HEK293 (cell line): ENCODE data around the gene EIF2A.

Experiments used
- CTCF ChIA-PET: fragments of 350-600 bp; formaldehyde crosslinking; extraction: SDS; loops from one replicate; lab custom pipeline; 2021; ENCODE audit warnings: antibody characterized with exemption; lab: Yijun Ruan, JAX
- POLR2A ChIA-PET: fragments of 300-600 bp; formaldehyde crosslinking; extraction: SDS; loops from one replicate; lab custom pipeline; 2020; ENCODE audit warnings: antibody characterized with exemption, inconsistent platforms; lab: Yijun Ruan, JAX
- H3K27ac ChIP-seq: fragments of 200-500 bp; sonication (Bioruptor generic); 2 replicates; pipeline ENCODE4 v1.5.1; 2014; ENCODE audit warnings: low read depth, low read length, control low read depth, inconsistent platforms; ENCODE audit errors: extremely low read depth
- H3K36me3 ChIP-seq, 2 experiments: fragments of 200-500 bp in 1 of 2; sonication (Bioruptor generic) in 1 of 2; 1 replicate in 1 of 2; 2 replicates in 1 of 2; pipeline ENCODE4 v1.5.1; 2014 to 2017; ENCODE audit warnings: inconsistent platforms in 2 of 2, low read length in 2 of 2; ENCODE audit not compliant: control insufficient read depth in 2 of 2, insufficient read depth in 1 of 2
- H3K4me1 ChIP-seq: fragments of 200-500 bp; sonication (Bioruptor generic); 2 replicates; pipeline ENCODE4 v1.5.1; 2014; ENCODE audit warnings: mild to moderate bottlenecking, low read length, inconsistent platforms; ENCODE audit not compliant: control insufficient read depth, insufficient read depth
- H3K4me3 ChIP-seq: 2 replicates; pipeline ENCODE4 v1.5.1; 2011; ENCODE audit warnings: low read depth, mild to moderate bottlenecking, control low read depth, low read length, moderate library complexity
- H3K9me3 ChIP-seq: fragments of 200-500 bp; sonication (Bioruptor generic); 2 replicates; pipeline ENCODE4 v1.5.1; 2014; ENCODE audit warnings: low read depth, low read length, inconsistent platforms; ENCODE audit not compliant: control insufficient read depth, insufficient read depth
- FEZF1 ChIP-seq: fragments of 450-650 bp; formaldehyde crosslinking; IDR thresholded peaks from 2 replicates; pipeline ENCODE4 v1.5.1; 2016; ENCODE audit warnings: missing biosample characterization, missing genetic modification characterization
- GLI4 ChIP-seq: fragments of 450-650 bp; formaldehyde crosslinking; IDR thresholded peaks from 2 replicates; pipeline ENCODE4 v1.5.1; 2016; ENCODE audit warnings: missing biosample characterization, missing genetic modification characterization
- KLF17 ChIP-seq: fragments of 450-650 bp; formaldehyde crosslinking; IDR thresholded peaks from 2 replicates; pipeline ENCODE4 v1.5.1; 2016; ENCODE audit warnings: missing biosample characterization, missing genetic modification characterization
- OVOL3 ChIP-seq: fragments of 450-650 bp; formaldehyde crosslinking; IDR thresholded peaks from 2 replicates; pipeline ENCODE4 v1.5.1; 2016; ENCODE audit warnings: missing biosample characterization, missing genetic modification characterization
- PRDM1 ChIP-seq: fragments of 450-650 bp; formaldehyde crosslinking; IDR thresholded peaks from 2 replicates; pipeline ENCODE4; 2016; ENCODE audit warnings: missing biosample characterization, missing genetic modification characterization
- RBAK ChIP-seq: fragments of 450-650 bp; formaldehyde crosslinking; IDR thresholded peaks from 2 replicates; pipeline ENCODE4 v1.5.1; 2016; ENCODE audit warnings: missing biosample characterization, missing genetic modification characterization
- SP2 ChIP-seq: fragments of 450-650 bp; formaldehyde crosslinking; IDR thresholded peaks from 2 replicates; pipeline ENCODE4 v1.5.1; 2016; ENCODE audit warnings: missing biosample characterization, missing genetic modification characterization
- ZNF121 ChIP-seq: fragments of 450-650 bp; formaldehyde crosslinking; IDR thresholded peaks from 2 replicates; pipeline ENCODE4 v1.5.1; 2016; ENCODE audit warnings: missing biosample characterization, missing genetic modification characterization
- ZNF140 ChIP-seq: fragments of 450-650 bp; formaldehyde crosslinking; IDR thresholded peaks from 2 replicates; pipeline ENCODE4 v1.5.1; 2016; ENCODE audit warnings: missing biosample characterization, missing genetic modification characterization
- ZNF175 ChIP-seq: fragments of 450-650 bp; formaldehyde crosslinking; IDR thresholded peaks from 2 replicates; pipeline ENCODE4 v1.5.1; 2016; ENCODE audit warnings: missing biosample characterization, missing genetic modification characterization
- ZNF214 ChIP-seq: fragments of 450-650 bp; formaldehyde crosslinking; IDR thresholded peaks from 2 replicates; pipeline ENCODE4 v1.5.1; 2017; ENCODE audit warnings: missing biosample characterization, mild to moderate bottlenecking, missing genetic modification characterization, borderline replicate concordance
- ZNF223 ChIP-seq: fragments of 450-650 bp; formaldehyde crosslinking; IDR thresholded peaks from 2 replicates; pipeline ENCODE4 v1.5.1; 2016; ENCODE audit warnings: missing biosample characterization, missing genetic modification characterization
- ZNF274 ChIP-seq, 2 experiments: fragments of 200-500 bp in 1 of 2; fragments of 450-650 bp in 1 of 2; sonication (Bioruptor generic) in 1 of 2; formaldehyde crosslinking in 1 of 2; IDR thresholded peaks; 2 replicates each; pipeline versions ENCODE4 v1.5.1 to v1.6.1; 2014 to 2016; ENCODE audit warnings: borderline replicate concordance in 1 of 2, inconsistent platforms in 1 of 2, low read length in 1 of 2, missing biosample characterization in 1 of 2, missing genetic modification characterization in 1 of 2
- ZNF394 ChIP-seq: fragments of 450-650 bp; formaldehyde crosslinking; IDR thresholded peaks from 2 replicates; pipeline ENCODE4 v1.5.1; 2016; ENCODE audit warnings: missing biosample characterization, missing genetic modification characterization, mild to moderate bottlenecking, moderate library complexity, borderline replicate concordance
- ZNF560 ChIP-seq: fragments of 450-650 bp; formaldehyde crosslinking; IDR thresholded peaks from 2 replicates; pipeline ENCODE4 v1.5.1; 2017; ENCODE audit warnings: missing biosample characterization, missing genetic modification characterization, borderline replicate concordance
- ZNF621 ChIP-seq: fragments of 450-650 bp; formaldehyde crosslinking; IDR thresholded peaks from 2 replicates; pipeline ENCODE4 v1.5.1; 2017; ENCODE audit warnings: missing biosample characterization, missing genetic modification characterization
- ZNF629 ChIP-seq: fragments of 450-650 bp; formaldehyde crosslinking; IDR thresholded peaks from 2 replicates; pipeline ENCODE4 v1.5.1; 2017; ENCODE audit warnings: missing biosample characterization, missing genetic modification characterization
- ZNF654 ChIP-seq: fragments of 450-650 bp; formaldehyde crosslinking; IDR thresholded peaks from 2 replicates; pipeline ENCODE4 v1.5.1; 2016; ENCODE audit warnings: low read depth, missing biosample characterization, missing genetic modification characterization
- ZNF664 ChIP-seq: fragments of 450-650 bp; formaldehyde crosslinking; IDR thresholded peaks from 2 replicates; pipeline ENCODE4 v1.5.1; 2016; ENCODE audit warnings: missing biosample characterization, missing genetic modification characterization
- ZNF707 ChIP-seq: fragments of 450-650 bp; formaldehyde crosslinking; IDR thresholded peaks from 2 replicates; pipeline ENCODE4 v1.5.1; 2016; ENCODE audit warnings: missing biosample characterization, missing genetic modification characterization
- ZNF830 ChIP-seq: fragments of 450-650 bp; IDR thresholded peaks from 2 replicates; pipeline ENCODE4 v1.5.0; 2018; ENCODE audit warnings: missing biosample characterization, missing genetic modification characterization, low read depth, mild to moderate bottlenecking, moderate library complexity
- ZNF843 ChIP-seq: fragments of 450-650 bp; formaldehyde crosslinking; IDR thresholded peaks from 2 replicates; pipeline ENCODE4 v1.5.1; 2016; ENCODE audit warnings: missing biosample characterization, missing genetic modification characterization

EIF2A gene

GRCh38 chr3:150582620-150583019, 36.0 kb downstream of the EIF2A start:
- H3K4me1 ChIP-seq = no peaks in the 10 kb centered on the region
- TF ChIP-seq ZNF121 (tag by site-specific recombination) = no peak
- no peak for TF ChIP-seq ZNF223 (tag by site-specific recombination)
- no peak for TF ChIP-seq ZNF175 (tag by site-specific recombination)
- TF ChIP-seq ZNF664 (tag by site-specific recombination) = no peak
- TF ChIP-seq ZNF830 (tag by site-specific recombination) = no peak
- no peak overlapping the region for H3K4me3 ChIP-seq
- POLR2A ChIA-PET = no interaction called here
- peaks cover 0 to 67% of the 10 kb centered on the region in 2 experiments; a peak in 2 of 3 replicates for H3K36me3 ChIP-seq
- CTCF ChIA-PET = no interaction called here
- no peaks in the 10 kb centered on the region for H3K9me3 ChIP-seq
- no peak overlapping the region for H3K27ac ChIP-seq

GRCh38 chr3:150583028-150583427, 36.4 kb downstream of the EIF2A start:
- H3K4me1 ChIP-seq = no peaks in the 10 kb centered on the region
- H3K27ac ChIP-seq = no peak overlapping the region
- TF ChIP-seq ZNF560 (tag by site-specific recombination) (no peak), SP2 (tag by site-specific recombination) (no peak), OVOL3 (no peak), ZNF629 (no peak), PRDM1 (tag by site-specific recombination) (no peak), GLI4 (tag by site-specific recombination) (no peak), ZNF274 (IDR thresholded peaks at IDR 0.05; ENCODE audit: low read length) (no peak), ZNF274 (tag by site-specific recombination; IDR thresholded peaks at IDR 0.05; ENCODE audit: borderline replicate concordance) (no peak), ZNF621 (tag by site-specific recombination) (no peak), KLF17 (tag by site-specific recombination) (no peak), ZNF214 (tag by site-specific recombination) (no peak), ZNF394 (no peak)
- ChIA-PET POLR2A (interaction anchor here (0.8 kb wide), 1 partner anchor 20 kb away, joined by 3 read pairs; the partner anchor contains the start of gene SELENOT), CTCF (no interaction called here)
- H3K36me3 ChIP-seq = peaks cover 0 to 63% of the 10 kb centered on the region in 2 experiments; a peak in 2 of 3 replicates
- no peaks in the 10 kb centered on the region for H3K9me3 ChIP-seq
- H3K4me3 ChIP-seq = no peak overlapping the region

- no peaks in the 10 kb centered on the region for H3K9me3 ChIP-seq
- TF ChIP-seq ZNF707 (tag by site-specific recombination) (no peak), OVOL3 (no peak), RBAK (tag by site-specific recombination) (no peak), ZNF843 (no peak), ZNF654 (tag by site-specific recombination) (no peak), FEZF1 (tag by site-specific recombination) (no peak), ZNF830 (tag by site-specific recombination) (no peak), ZNF140 (tag by site-specific recombination) (no peak)
- TF ChIP-seq, all 188 proteins: peak for 0
- POLR2A ChIA-PET = interaction anchor here (1.7 kb wide), 1 partner anchor 15 kb away, joined by 4 read pairs; the partner anchor contains the start of gene SELENOT
- H3K4me1 ChIP-seq = no peaks in the 10 kb centered on the region
- H3K27ac ChIP-seq = no peak overlapping the region
- no peak overlapping the region for H3K4me3 ChIP-seq
- CTCF ChIA-PET = no interaction called here
- peaks cover 0 to 30% of the 10 kb centered on the region in 2 experiments; a peak in 2 of 3 replicates for H3K36me3 ChIP-seq
Measured at GRCh38 chr3:150588027-150588830, 41.6 kb downstream of the EIF2A start.
